ENCODE measurements around the gene ZNF99. TPM values are rescaled to one million over a fixed set of nuclear protein-coding genes. Genes with fewer than 3 reads are reported as not detected.
A peak's percentile ranks its signal among the peaks of the same experiment; 100 is the strongest.

ZNF99 gene
- under 1 TPM in 2 of 6 donors, not detected in 4; 0.03 to 0.30 TPM for total RNA-seq

DNA sequence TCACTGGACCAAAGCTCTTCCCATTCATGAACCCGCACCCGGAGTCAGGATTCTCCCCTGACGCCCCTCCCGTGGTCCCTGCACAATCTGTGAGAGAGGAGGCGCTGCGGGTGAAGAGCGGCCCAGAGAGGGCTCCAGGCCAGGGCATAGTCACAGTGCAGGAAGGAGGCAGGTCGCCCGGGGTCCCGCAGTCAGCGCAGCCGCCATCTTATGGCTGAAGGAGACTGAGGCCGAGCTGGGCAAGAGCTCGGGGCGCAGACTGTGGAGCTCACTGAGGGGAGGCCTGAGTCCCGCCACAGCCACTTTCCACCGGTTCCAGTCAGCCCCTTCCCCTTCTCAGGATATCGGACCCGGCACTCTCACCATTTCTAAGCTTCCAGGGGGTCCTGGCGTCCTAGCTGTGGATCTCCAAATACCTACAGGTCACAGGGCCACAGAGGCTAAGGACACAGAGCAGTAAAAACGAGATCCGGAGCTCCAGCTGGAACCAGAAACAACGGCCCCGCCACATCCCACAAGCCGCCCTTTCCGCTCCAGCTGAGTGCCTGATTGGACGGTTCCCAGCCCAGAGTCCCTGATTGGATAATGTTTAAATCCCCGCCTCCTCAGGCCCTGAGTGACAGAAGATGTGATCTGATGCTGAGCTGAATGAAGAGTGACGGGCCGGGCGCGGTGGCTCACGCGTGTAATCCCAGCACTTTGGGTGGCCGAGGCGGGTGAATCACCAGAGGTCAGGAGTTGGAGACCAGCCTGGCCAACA is at the start of gene ZNF99:
Gene ZNF99, minus strand, starts transcription at position 501 of the 760 bp plus-strand sequence. Its CDS starts 135 bp downstream, at position 366.
- TF ChIP-seq, protein P1, sequence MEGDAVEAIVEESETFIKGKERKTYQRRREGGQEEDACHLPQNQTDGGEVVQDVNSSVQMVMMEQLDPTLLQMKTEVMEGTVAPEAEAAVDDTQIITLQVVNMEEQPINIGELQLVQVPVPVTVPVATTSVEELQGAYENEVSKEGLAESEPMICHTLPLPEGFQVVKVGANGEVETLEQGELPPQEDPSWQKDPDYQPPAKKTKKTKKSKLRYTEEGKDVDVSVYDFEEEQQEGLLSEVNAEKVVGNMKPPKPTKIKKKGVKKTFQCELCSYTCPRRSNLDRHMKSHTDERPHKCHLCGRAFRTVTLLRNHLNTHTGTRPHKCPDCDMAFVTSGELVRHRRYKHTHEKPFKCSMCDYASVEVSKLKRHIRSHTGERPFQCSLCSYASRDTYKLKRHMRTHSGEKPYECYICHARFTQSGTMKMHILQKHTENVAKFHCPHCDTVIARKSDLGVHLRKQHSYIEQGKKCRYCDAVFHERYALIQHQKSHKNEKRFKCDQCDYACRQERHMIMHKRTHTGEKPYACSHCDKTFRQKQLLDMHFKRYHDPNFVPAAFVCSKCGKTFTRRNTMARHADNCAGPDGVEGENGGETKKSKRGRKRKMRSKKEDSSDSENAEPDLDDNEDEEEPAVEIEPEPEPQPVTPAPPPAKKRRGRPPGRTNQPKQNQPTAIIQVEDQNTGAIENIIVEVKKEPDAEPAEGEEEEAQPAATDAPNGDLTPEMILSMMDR (IDR thresholded peaks at IDR 0.05) = no peak
- TF ChIP-seq POLR2A (IDR thresholded peaks at IDR 0.05) (no peak), EP300 (IDR thresholded peaks at IDR 0.05) (no peak), POLR2AphosphoS5 (IDR thresholded peaks at IDR 0.05) (no peak)
- ATAC-seq (ENCODE audit: low FRiP score in 2 of 2) = peak in 1 of 2 donors; percentile 97
- peak in 1 of 2 donors; percentile 62 for DNase-seq
- no peaks in the 10 kb centered on the region for H3K27me3 ChIP-seq
- no peak within 1 kb of the TSS for H3K27ac ChIP-seq
- no peaks in the 10 kb centered on the region for H3K36me3 ChIP-seq
- no peaks in the 10 kb centered on the region for H3K4me1 ChIP-seq
- 9 to 12% methylated on average over 16 to 33 of the region's 36 CpGs for WGBS, 2 donors
- H3K9me3 ChIP-seq = peaks cover 3 to 18% (median 6%) of the 10 kb centered on the region in 4 donors
- peak within 1 kb of the TSS in 3 of 4 donors; percentile 11 to 22 (median 14) for H3K4me3 ChIP-seq

DNA sequence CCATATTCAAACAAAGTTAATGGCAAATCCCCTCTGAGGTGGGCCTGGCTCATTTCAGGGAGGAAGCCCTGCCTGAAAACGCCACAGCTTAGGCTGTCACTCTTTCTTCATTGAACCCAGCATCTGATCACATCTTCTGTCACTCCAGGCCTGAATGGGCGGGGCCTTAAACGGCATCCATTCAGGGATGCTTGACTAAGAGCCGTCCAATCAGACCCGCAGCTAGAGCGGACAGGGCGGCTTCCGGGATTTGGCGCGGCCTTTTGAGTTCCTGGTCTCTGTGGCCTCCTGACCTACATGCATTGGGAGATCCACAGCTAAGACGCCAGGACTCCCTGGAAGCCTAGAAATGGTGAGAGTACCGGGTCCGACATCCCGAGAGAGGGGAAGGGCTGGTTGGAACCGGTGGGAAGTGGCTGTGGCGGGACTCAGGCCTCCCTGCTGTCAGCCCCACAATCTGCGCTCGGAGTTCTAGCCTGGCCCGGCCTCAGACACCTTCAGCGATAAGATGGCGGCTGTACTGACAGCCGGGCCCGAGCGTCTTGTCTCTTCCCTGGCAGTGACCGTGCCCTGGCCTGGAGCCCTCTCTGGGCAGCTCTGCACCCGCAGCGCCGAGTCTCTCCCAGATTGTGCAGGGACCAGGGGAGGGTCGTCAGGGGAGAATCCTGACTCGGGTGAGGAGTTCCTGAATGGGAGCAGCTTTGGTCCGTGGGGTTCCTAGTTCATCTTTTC is 48.2 kb upstream of the ZNF99 start, which contains the start of gene ZNF723:
Gene ZNF723, plus strand, starts transcription at position 261 of the 732 bp plus-strand sequence. Its CDS starts 89 bp downstream, at position 350.
- no peak within 1 kb of the TSS for H3K4me3 ChIP-seq
- DNase-seq (peak in 1 of 2 donors; percentile 41), ATAC-seq (ENCODE audit: low FRiP score in 2 of 2) (no peak)
- no peaks in the 10 kb centered on the region for H3K4me1 ChIP-seq
- H3K9me3 ChIP-seq = peaks cover 0 to 57% (median 21%) of the 10 kb centered on the region in 4 donors
- H3K27me3 ChIP-seq = no peaks in the 10 kb centered on the region
- no peaks in the 10 kb centered on the region for H3K36me3 ChIP-seq
- no peak for TF ChIP-seq EP300 (IDR thresholded peaks at IDR 0.05)
- no peak for TF ChIP-seq POLR2A (IDR thresholded peaks at IDR 0.05)
- no peak for TF ChIP-seq POLR2AphosphoS5 (IDR thresholded peaks at IDR 0.05)
- TF ChIP-seq, protein P1 (IDR thresholded peaks at IDR 0.05) = no peak
- WGBS, 2 donors = 16 to 28% methylated on average over 13 to 31 of the region's 31 CpGs
- no peak within 1 kb of the TSS for H3K27ac ChIP-seq

DNA sequence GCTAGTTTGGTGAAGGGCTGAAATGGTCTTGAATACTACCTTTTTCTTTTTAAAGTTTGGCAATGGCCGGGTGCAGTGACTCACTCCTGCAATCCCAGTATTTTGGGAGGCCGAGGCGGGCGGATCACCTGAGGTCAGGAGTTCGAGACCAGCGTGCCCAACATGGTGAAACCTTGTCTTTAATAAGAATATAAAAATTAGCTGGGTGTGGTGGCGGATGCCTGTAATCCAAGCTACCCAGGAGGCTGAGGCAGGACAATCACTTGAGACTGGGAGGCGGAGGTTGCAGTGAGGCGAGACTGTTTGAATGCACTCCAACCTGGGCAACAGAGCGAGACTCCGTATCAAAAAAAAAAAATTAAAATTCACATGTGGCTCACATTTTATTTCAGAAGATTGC is 47.3 kb upstream of the ZNF99 start:
- H3K9me3 ChIP-seq = peaks cover 0 to 56% (median 21%) of the 10 kb centered on the region in 4 donors
- no peak overlapping the region for H3K27ac ChIP-seq
- no peak for ATAC-seq (ENCODE audit: low FRiP score in 2 of 2)
- DNase-seq = no peak
- H3K4me1 ChIP-seq = no peaks in the 10 kb centered on the region
- H3K27me3 ChIP-seq = no peaks in the 10 kb centered on the region
- WGBS, 2 donors = 93 to 95% methylated on average over 11 of the region's 11 CpGs
- TF ChIP-seq, protein P1 (IDR thresholded peaks at IDR 0.05) = no peak
- TF ChIP-seq EP300 (IDR thresholded peaks at IDR 0.05) = no peak
- TF ChIP-seq POLR2AphosphoS5 (IDR thresholded peaks at IDR 0.05) = no peak
- no peak for TF ChIP-seq POLR2A (IDR thresholded peaks at IDR 0.05)
- H3K36me3 ChIP-seq = no peaks in the 10 kb centered on the region
- no peak overlapping the region for H3K4me3 ChIP-seq

DNA sequence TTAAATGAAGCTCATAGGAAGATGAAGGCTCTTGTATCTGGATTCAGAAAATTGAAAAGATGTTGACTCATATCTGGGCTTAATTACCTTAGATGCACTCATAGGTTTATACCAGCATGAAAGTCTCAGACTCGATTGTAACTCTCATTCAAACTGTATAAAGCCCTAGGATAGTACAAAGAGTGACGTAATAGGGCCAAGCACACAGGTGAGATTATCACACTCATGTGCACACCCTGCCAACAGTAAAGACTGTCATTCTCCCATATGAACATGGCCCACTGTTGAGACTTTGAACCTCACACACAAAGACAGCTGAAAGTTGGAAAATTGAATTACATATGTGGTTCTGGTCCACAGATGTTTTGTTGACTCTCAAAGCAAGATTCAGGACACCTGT is 30.2 kb upstream of the ZNF99 start:
- DNase-seq = no peak
- ATAC-seq (ENCODE audit: low FRiP score in 2 of 2) = no peak
- TF ChIP-seq POLR2AphosphoS5 (IDR thresholded peaks at IDR 0.05) = no peak
- no peak for TF ChIP-seq POLR2A (IDR thresholded peaks at IDR 0.05)
- TF ChIP-seq EP300 (IDR thresholded peaks at IDR 0.05) = no peak
- TF ChIP-seq, protein P1 (IDR thresholded peaks at IDR 0.05) = no peak
- H3K4me3 ChIP-seq = no peak overlapping the region
- H3K36me3 ChIP-seq = no peaks in the 10 kb centered on the region
- 83 to 87% methylated on average over 2 of the region's 2 CpGs for WGBS, 2 donors
- no peaks in the 10 kb centered on the region for H3K27me3 ChIP-seq
- no peaks in the 10 kb centered on the region for H3K4me1 ChIP-seq
- no peak overlapping the region for H3K27ac ChIP-seq
- H3K9me3 ChIP-seq = peaks cover 0 to 12% (median 2%) of the 10 kb centered on the region in 4 donors
